PFSK-1 (cell line): Measurements from ENCODE around the gene ODF2.

Experiments used
- FOXP2 ChIP-seq: optimal IDR thresholded peaks from 2 replicates; pipeline ENCODE3; 2011; ENCODE audit warnings: borderline replicate concordance, control low read depth, inconsistent platforms; ENCODE audit not compliant: insufficient read depth; ENCODE audit errors: extremely low read length, extremely low read depth
- POLR2AphosphoS5 ChIP-seq: IDR thresholded peaks from 2 replicates; pipeline ENCODE4 v1.6.1; 2012; ENCODE audit warnings: low read depth, mild to moderate bottlenecking, control low read depth, low read length, moderate library complexity
- SIN3A ChIP-seq: IDR thresholded peaks from 2 replicates; pipeline ENCODE4 v1.6.1; 2012; ENCODE audit warnings: mild to moderate bottlenecking, low read length, moderate library complexity, borderline replicate concordance; ENCODE audit not compliant: insufficient read depth
- TAF1 ChIP-seq: IDR thresholded peaks from 2 replicates; pipeline ENCODE4 v1.6.1; 2012; ENCODE audit warnings: low read length, control low read depth, borderline replicate concordance; ENCODE audit not compliant: insufficient read depth
- TF ChIP-seq, protein P1 (sequence below), 2 experiments: IDR thresholded peaks; 2 replicates each; pipeline versions ENCODE4 v1.6.1 to v1.8.0; 2011 to 2012; ENCODE audit warnings: low read depth in 2 of 2, low read length in 2 of 2, control low read depth in 1 of 2, inconsistent platforms in 1 of 2, mild to moderate bottlenecking in 1 of 2, moderate library complexity in 1 of 2; ENCODE audit not compliant: insufficient read depth in 1 of 2

DNA sequence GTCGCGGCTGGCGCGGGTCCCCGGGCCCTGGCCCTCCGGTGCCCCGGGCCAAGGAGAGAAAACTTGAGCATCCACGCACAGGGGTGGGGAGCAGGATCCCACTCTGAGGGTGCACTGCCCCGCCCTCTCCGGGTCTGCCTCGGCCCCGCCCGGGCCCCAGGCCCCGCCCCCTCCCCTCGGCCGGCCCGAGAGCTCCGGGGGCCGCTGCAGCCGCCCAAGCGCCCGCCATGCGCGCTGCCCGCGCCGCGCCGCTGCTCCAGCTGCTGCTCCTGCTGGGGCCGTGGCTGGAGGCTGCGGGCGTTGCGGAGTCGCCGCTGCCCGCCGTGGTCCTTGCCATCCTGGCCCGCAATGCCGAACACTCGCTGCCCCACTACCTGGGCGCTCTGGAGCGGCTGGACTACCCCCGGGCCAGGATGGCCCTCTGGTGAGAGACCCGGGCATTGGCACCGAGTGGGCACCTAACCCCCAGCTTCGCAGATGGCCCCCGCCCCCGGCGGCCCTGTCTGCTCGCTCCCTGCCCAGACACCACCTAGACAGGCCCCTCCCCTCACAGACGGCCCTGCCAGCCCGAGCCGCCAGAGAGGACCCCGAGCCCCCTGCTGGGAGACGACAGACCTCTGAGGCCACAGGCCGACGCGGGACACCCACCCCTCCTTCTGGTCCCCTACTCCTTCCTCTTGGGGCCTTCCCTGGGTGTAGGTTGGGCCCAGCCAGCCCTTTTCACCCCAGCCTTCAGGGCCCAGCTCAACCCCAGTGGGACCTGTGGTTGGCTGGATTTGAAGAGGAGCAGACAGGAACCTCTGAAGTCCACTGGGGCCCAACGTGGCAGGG is 34.9 kb upstream of the ODF2 start, which contains the start of gene CERCAM:
- TF ChIP-seq POLR2AphosphoS5 (no peak; the same call in 1 of the 2 replicates), TAF1 (no peak), SIN3A (no peak), FOXP2 (no peak)
- TF ChIP-seq, protein P1, sequence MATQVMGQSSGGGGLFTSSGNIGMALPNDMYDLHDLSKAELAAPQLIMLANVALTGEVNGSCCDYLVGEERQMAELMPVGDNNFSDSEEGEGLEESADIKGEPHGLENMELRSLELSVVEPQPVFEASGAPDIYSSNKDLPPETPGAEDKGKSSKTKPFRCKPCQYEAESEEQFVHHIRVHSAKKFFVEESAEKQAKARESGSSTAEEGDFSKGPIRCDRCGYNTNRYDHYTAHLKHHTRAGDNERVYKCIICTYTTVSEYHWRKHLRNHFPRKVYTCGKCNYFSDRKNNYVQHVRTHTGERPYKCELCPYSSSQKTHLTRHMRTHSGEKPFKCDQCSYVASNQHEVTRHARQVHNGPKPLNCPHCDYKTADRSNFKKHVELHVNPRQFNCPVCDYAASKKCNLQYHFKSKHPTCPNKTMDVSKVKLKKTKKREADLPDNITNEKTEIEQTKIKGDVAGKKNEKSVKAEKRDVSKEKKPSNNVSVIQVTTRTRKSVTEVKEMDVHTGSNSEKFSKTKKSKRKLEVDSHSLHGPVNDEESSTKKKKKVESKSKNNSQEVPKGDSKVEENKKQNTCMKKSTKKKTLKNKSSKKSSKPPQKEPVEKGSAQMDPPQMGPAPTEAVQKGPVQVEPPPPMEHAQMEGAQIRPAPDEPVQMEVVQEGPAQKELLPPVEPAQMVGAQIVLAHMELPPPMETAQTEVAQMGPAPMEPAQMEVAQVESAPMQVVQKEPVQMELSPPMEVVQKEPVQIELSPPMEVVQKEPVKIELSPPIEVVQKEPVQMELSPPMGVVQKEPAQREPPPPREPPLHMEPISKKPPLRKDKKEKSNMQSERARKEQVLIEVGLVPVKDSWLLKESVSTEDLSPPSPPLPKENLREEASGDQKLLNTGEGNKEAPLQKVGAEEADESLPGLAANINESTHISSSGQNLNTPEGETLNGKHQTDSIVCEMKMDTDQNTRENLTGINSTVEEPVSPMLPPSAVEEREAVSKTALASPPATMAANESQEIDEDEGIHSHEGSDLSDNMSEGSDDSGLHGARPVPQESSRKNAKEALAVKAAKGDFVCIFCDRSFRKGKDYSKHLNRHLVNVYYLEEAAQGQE (IDR thresholded peaks at IDR 0.05; ENCODE audit: insufficient read depth in 1 of 2, low read depth in 2 of 2, low read length in 2 of 2): no peak
